ENCODE results near the gene C1QA. TPM values are rescaled to one million over a fixed set of nuclear protein-coding genes. Genes with fewer than 3 reads are reported as not detected.
A peak's percentile ranks its signal among the peaks of the same experiment; 100 is the strongest.

The C1QA gene
- total RNA-seq, 1 donor from 2014 or later = not detected

DNA sequence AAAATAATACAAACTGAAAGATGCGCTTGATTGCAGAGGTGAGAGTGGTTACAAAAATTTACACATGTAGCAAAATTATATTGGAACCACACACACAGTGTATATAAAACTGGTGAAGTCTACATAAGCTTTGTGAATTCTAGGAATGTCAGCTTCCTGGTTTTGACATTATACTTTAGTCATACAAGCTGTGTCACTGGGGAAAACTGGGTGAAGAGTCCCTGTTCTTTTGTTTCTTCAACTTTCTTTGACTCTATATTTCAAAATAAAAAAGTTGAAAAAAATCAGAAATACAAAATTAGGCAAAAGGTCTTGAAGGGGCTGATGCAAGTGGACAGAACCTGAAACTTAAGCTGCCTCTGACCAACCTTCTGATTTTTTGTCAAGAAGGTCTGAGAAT lies 10.0 kb downstream of the C1QA start:
- H3K9me3 Mint-ChIP-seq (ENCODE audit: low read depth) = no peaks in the 10 kb centered on the region
- H3K27me3 Mint-ChIP-seq (ENCODE audit: low read depth) = peaks cover 12% of the 10 kb centered on the region
- no peak overlapping the region for H3K4me3 Mint-ChIP-seq (ENCODE audit: unreplicated experiment)
- no peaks in the 10 kb centered on the region for H3K36me3 Mint-ChIP-seq (ENCODE audit: low read depth)
- TF ChIP-seq, protein P1, sequence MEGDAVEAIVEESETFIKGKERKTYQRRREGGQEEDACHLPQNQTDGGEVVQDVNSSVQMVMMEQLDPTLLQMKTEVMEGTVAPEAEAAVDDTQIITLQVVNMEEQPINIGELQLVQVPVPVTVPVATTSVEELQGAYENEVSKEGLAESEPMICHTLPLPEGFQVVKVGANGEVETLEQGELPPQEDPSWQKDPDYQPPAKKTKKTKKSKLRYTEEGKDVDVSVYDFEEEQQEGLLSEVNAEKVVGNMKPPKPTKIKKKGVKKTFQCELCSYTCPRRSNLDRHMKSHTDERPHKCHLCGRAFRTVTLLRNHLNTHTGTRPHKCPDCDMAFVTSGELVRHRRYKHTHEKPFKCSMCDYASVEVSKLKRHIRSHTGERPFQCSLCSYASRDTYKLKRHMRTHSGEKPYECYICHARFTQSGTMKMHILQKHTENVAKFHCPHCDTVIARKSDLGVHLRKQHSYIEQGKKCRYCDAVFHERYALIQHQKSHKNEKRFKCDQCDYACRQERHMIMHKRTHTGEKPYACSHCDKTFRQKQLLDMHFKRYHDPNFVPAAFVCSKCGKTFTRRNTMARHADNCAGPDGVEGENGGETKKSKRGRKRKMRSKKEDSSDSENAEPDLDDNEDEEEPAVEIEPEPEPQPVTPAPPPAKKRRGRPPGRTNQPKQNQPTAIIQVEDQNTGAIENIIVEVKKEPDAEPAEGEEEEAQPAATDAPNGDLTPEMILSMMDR (IDR thresholded peaks at IDR 0.05) = no peak
- H3K27ac Mint-ChIP-seq (ENCODE audit: unreplicated experiment) = no peak overlapping the region
- no peak for DNase-seq (ENCODE audit: low spot score)
- peaks cover 9% of the 10 kb centered on the region for H3K4me1 Mint-ChIP-seq (ENCODE audit: low read depth)

DNA sequence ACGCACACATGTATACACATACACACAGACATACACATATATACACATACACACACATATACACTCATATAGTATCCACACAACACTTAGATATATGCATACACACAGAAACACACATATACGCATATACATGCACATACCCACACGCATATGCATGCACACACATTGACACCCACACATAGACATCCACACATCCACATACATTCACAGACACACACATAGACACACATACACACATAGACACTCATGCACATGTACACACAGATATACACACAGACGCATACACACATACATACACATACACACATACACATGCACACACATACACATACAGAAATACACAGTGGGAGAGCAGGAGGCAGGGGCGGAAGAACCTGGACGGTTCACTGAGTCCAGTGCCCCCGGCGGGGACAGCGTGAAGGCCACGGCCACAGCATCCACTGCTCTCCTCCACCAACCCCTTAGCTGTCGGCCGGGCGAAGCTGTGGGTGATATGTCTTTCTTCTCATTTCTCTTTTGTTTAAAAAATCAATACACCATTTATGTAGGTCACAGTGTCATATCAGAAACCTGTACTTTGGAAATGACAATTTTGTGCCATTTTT lies 13.8 kb downstream of the C1QA start:
- H3K27me3 Mint-ChIP-seq (ENCODE audit: low read depth) = peaks cover 29% of the 10 kb centered on the region
- H3K4me1 Mint-ChIP-seq (ENCODE audit: low read depth) = peaks cover 9% of the 10 kb centered on the region
- no peak overlapping the region for H3K4me3 Mint-ChIP-seq (ENCODE audit: unreplicated experiment)
- H3K9me3 Mint-ChIP-seq (ENCODE audit: low read depth) = no peaks in the 10 kb centered on the region
- H3K27ac Mint-ChIP-seq (ENCODE audit: unreplicated experiment) = no peak overlapping the region
- no peak for DNase-seq (ENCODE audit: low spot score)
- TF ChIP-seq, protein P1 (IDR thresholded peaks at IDR 0.05) = no peak
- no peaks in the 10 kb centered on the region for H3K36me3 Mint-ChIP-seq (ENCODE audit: low read depth)

DNA sequence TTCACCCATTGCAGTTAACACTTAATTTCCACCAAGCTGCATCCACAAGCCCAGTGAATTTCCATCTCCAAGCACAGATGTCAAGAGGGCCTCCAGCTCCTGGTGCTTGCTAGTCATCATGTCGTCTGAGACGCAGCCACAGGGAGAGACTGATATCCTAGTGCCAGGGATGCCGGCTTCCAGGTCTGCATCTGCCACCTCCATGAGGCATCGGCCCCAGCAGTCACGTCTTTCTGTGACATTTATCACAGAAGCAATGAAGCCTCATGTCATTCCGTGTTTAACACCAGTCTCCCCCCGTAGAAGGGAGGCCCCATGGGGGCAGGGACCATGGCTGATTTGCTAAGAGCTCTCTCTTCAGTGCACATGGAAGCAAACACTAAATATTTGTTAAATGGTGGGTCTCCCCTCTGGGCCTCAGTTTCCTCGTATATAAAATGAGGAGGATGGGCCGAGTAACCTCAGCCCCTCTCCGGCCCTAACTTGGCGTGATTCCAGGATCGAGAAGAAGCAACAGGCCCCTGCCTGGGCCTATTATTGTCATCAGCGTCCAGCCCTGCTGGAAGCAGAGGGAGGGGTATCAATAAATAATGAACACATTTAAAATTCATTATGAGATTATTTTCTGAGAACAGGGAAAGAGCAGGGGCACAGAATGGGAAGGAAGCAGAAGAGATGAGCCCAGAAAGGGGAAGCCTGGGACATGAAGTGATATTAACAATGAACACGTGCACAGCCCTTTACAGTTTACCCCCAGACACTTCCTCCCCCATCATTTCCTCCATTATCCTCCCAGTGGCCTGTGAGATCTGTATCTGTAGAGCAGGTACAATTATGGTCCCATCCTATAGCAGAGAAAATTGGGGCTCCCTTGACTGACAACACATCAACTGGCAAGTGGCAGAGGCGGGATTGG lies 15.8 kb downstream of the C1QA start:
- no peak for DNase-seq (ENCODE audit: low spot score)
- Mint-ChIP-seq H3K4me3 (ENCODE audit: unreplicated experiment) (no peak overlapping the region), H3K27ac (ENCODE audit: unreplicated experiment) (no peak overlapping the region), H3K27me3 (ENCODE audit: low read depth) (peaks cover 45% of the 10 kb centered on the region), H3K9me3 (ENCODE audit: low read depth) (no peaks in the 10 kb centered on the region), H3K36me3 (ENCODE audit: low read depth) (no peaks in the 10 kb centered on the region), H3K4me1 (ENCODE audit: low read depth) (no peaks in the 10 kb centered on the region)
- TF ChIP-seq, protein P1 (IDR thresholded peaks at IDR 0.05) = no peak

DNA sequence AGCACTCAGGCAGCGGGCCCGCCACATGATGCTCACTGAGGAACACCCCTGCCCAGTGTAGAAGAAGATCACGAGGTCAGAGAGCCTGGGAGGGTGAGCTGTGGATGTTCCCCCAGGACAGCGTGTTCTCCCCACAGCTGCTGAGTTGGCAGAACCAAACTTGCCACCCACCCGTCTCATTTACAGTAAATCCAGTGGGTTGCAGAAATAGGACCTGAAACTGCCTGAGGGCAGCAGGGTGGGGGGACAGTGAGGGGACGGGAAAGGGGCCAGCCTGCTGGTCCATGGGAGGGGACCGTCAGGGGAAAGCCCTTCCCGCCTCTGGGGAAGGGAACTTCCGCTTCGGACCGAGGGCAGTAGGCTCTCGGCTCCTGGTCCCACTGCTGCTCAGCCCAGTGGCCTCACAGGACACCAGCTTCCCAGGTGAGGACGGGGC lies 16.5 kb downstream of the C1QA start, which contains the start of gene C1QB:
TSS of gene C1QB (plus strand) at position 356 of the 436 bp plus-strand sequence. CDS start 6,227 bp downstream, outside the sequence.
- Mint-ChIP-seq H3K27me3 (ENCODE audit: low read depth) (peaks cover 49% of the 10 kb centered on the region), H3K27ac (ENCODE audit: unreplicated experiment) (no peak within 1 kb of the TSS), H3K4me3 (ENCODE audit: unreplicated experiment) (no peak within 1 kb of the TSS), H3K9me3 (ENCODE audit: low read depth) (no peaks in the 10 kb centered on the region), H3K36me3 (ENCODE audit: low read depth) (no peaks in the 10 kb centered on the region), H3K4me1 (ENCODE audit: low read depth) (no peaks in the 10 kb centered on the region)
- DNase-seq (ENCODE audit: low spot score) = no peak
- TF ChIP-seq, protein P1 (IDR thresholded peaks at IDR 0.05) = no peak

- TF ChIP-seq, protein P1 (IDR thresholded peaks at IDR 0.05) = peak; percentile 35
- Mint-ChIP-seq H3K36me3 (ENCODE audit: low read depth) (peaks cover 2% of the 10 kb centered on the region), H3K9me3 (ENCODE audit: low read depth) (no peaks in the 10 kb centered on the region), H3K27me3 (ENCODE audit: low read depth) (peaks cover 57% of the 10 kb centered on the region), H3K4me1 (ENCODE audit: low read depth) (no peaks in the 10 kb centered on the region), H3K4me3 (ENCODE audit: unreplicated experiment) (no peak overlapping the region), H3K27ac (ENCODE audit: unreplicated experiment) (no peak overlapping the region)
- DNase-seq (ENCODE audit: low spot score) = no peak
These were observed 18.3 kb downstream of the C1QA start for GRCh38 chr1:22654692-22655091.
